AG09319 (cell line): ENCODE results near the gene SPAG7.

ENCODE experiments used
- DNase-seq: peaks from one replicate; pipeline ENCODE4 v3.0.0-alpha.2; 2010; ENCODE audit warnings: low read depth; ENCODE audit errors: extremely low read depth
- CTCF ChIP-seq: IDR thresholded peaks from 2 replicates; pipeline ENCODE4 v1.5.1; 2011; ENCODE audit warnings: low read depth, mild to moderate bottlenecking, inconsistent platforms, low read length, moderate library complexity

SPAG7 gene

DNA sequence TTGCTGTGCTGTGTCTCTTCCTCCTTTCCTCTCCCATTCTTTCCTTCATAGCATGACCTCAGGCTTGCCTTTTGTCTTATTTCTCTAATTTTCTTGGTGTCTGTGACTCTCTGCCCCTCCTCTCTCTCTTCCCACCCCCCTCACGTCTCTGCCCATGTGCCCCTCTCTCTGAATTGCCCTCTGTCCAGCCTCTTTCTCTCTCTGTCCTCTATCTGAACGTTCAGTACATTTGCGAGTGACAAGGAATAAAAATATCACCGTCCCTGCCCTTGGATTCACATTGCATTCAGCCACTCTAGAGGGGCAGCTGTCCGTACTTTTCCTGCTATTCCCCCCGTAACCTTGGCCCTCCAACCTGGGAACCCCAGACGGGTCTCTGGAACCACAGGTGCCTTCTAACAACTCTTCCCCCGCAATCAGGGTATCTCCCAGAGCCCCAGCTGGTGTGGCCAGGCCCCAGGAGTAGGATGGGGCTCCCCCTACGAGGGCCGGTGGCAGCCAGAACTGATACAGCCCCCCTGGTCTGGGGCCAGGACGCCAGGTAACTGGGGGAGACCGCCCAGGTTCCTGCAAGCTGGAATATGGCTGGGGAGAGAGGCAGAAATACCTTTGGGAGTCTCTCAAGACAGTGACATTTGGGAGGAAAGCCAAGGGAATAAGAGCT is 31.9 kb upstream of the SPAG7 start:
- no peak for TF ChIP-seq CTCF
- no peak for DNase-seq

DNA sequence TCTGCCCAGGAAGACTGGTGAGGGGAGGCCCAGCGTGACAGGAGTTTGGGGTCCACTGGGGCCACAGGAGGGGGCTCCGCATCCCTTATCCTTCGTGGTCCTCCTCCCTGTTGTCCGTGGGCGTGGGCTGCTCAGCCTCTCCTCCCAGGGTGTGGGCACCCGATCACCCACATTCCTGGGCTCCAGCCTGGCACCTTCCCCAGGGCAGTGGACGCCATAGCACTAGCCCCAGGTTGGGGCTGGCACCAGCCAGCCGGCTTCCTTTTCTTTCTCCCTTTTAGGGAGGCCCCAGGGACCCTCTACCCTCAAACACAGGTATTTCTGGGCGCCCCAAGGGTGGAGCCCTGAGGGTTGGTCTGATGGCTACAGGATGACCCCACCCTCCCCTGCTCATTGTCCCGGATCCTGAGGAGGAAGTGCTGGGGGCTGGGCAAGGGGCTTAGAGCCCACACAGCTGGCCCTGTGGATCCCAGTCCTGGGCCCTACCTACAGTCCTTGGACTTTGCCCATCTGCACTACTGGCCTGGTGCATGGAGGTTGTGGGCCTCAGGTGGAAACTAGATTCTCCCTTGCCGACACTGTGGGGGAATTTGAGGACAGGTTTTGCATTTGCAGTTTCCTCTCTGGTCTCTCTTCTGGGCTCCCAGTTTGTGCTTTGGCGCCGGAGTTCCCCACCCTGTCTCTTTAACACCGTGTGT is 31.3 kb upstream of the SPAG7 start:
- no peak for TF ChIP-seq CTCF
- no peak for DNase-seq

GRCh38 chr17:4998027-4998731 is 30.6 kb upstream of the SPAG7 start:
- DNase-seq, result no peak
- no peak for TF ChIP-seq CTCF

DNA sequence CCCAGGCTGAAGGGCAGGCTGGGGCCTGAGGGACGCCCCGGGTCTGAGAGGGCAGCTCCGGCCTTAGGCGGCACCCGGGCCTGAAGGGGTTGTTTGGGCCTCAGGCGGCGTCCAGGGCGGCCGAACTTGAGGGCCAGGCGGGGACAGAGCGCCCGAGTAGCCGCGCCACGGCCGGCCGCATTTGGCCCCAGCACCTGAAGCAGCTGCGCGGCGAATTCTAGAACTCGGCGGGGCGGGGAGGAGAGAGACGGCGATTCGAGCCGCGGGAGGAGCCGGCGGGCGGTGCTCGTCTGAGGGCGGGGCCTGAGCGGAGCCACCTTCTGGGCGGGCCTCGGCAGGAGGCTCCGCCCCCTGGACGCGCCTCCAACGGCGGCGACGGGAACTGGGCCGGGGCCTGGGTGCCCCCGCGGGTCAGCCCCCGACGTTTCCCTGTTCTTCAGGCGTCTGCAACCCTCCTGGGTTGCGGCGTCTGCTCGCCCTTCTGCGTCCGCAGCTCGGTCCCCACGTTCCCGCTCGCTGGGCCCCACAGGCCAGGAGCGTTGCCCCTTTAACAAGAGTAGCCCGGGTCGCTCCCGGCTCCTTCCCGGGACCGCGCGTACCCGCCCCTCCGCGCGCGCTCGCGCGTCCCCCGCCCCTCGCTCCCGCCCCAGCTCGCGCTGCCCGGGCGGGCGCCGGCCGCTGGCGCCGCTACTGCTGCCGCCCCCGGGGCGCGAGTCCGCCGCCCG is 29.8 kb upstream of the SPAG7 start, which contains the start of the genes INCA1 and KIF1C:
Gene INCA1, minus strand, starts transcription at position 221 of the 725 bp plus-strand sequence. CDS start 3,085 bp downstream, outside the sequence.
Gene KIF1C, plus strand, starts transcription at position 649 of the 725 bp plus-strand sequence. CDS start 2,297 bp downstream, outside the sequence.
- peak; percentile 65 for DNase-seq
- no peak for TF ChIP-seq CTCF

DNA sequence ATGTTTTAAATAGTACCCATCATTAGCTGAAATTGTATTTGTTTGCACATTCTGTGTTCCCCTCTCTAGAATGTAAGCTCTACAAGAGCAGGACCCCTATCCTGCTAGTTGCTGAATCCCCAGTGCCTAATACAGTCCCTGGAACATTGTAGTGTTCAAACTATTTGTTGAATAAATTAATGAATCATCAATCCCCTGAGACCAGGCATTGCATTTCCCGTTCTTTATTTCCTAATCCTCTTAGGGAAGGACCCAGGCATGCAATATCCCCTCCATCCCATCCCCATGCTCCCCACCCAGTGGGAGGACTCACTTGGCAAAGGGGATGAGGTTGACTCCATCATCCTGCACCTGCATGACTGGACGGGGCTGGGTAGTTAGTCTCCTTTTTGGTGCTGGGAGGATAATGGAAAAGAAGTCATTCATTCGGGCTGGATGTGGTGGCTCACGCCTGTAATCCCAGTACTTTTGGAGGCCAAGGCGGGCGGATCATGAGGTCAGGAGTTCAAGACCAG is 26.5 kb upstream of the SPAG7 start:
- no peak for DNase-seq
- TF ChIP-seq CTCF, result no peak

DNA sequence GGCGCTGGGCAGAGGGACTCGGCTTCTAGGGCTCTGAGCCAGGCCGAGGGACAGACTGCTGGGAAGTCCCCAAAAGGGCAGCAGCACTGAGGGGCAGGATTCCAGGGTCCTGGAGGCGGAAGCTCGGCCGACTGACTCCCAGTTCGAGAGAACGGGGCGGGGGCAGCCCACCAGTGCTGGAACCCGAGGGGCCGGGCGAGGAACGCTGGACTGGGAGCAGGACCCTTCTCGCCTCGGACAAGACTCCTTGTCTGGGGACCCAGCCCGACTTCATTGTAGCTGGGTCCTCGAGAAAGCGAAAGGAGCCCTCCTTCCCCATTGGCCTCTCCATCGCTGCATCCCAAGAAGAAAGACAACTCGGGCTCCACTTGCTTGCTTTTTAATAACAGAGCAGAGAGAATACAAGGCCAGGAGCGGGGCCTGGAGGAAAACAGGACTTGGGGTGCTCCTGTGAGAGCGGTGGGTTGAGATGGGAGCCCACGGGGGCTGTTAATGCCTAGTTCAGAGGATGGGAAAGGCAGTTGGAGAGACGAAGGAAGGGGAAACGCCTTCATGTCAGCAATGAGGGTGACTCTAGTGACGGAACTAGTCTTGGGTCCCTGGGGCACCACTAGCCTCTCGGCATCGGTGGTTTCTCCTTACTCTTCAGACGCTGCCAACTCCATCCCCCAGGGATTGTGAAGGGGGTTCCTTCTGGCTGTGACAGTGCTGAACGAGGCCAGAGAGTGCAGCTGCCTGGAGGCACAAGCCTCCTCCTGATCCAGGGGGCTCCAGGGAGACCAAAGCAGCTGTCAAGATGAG is 20.4 kb upstream of the SPAG7 start:
- DNase-seq, result no peak
- no peak for TF ChIP-seq CTCF
